A549 (cell line): ENCODE results near the gene PMFBP1. TPM values are rescaled to one million over a fixed set of nuclear protein-coding genes. Genes with fewer than 3 reads are reported as not detected.

Experiments used
- ATAC-seq, 2 experiments: fragments of 200-7000 bp in 1 of 2; fragments of >200 bp in 1 of 2; cut with Nextera tagmentation in 1 of 2; cut with Tn5 transposase in 1 of 2; 3 replicates each; pipeline versions ENCODE4 v1.8.0 to v1.9.1; 2018 to 2020; ENCODE audit warnings: mild to moderate bottlenecking in 1 of 2, moderate library complexity in 1 of 2
- CTCF ChIA-PET: fragments of 300-600 bp; sonication (Branson Sonifier 250); formaldehyde crosslinking; extraction: SDS; loops from one replicate; lab custom pipeline; 2021; ENCODE audit warnings: antibody characterized with exemption, inconsistent platforms; lab: Yijun Ruan, JAX
- POLR2A ChIA-PET: fragments of 350-600 bp; formaldehyde crosslinking; extraction: SDS; loops from one replicate; lab custom pipeline; 2021; ENCODE audit warnings: antibody characterized with exemption, inconsistent platforms; lab: Yijun Ruan, JAX
- DNase-seq, 2 experiments: peaks; one replicate each; pipeline versions ENCODE4 v3.0.0 to v3.0.0-alpha.2; 2011 to 2016; ENCODE audit warnings: low read depth in 1 of 2, low spot score in 1 of 2
- FAIRE-seq: peaks from 2 replicates; lab custom pipeline; 2011; peaks lifted over from hg19 to GRCh38; lab: Jason Lieb, UNC
- H3K27ac ChIP-seq, 2 experiments: fragments of >200 bp; sonication (Bioruptor Twin); formaldehyde crosslinking; 3 replicates each; pipeline ENCODE4 v1.5.1; 2016 to 2017
- H3K4me1 ChIP-seq: fragments of >200 bp; sonication (Bioruptor Twin); formaldehyde crosslinking; 3 replicates; pipeline ENCODE4 v1.6.1; 2016
- H3K4me2 ChIP-seq: fragments of >200 bp; sonication (Bioruptor Twin); formaldehyde crosslinking; 3 replicates; pipeline ENCODE4 v1.6.1; 2016
- H3K4me3 ChIP-seq: fragments of >200 bp; sonication (Bioruptor Twin); formaldehyde crosslinking; 3 replicates; pipeline ENCODE4 v1.5.1; 2016
- H3K9me3 ChIP-seq: fragments of >200 bp; sonication (Bioruptor Twin); formaldehyde crosslinking; 3 replicates; pipeline ENCODE4 v1.6.1; 2016
- BCL3 ChIP-seq: fragments of >200 bp; sonication (Bioruptor Twin); formaldehyde crosslinking; IDR thresholded peaks from 3 replicates; pipeline ENCODE4 v1.6.1; 2016
- CHD2 ChIP-seq: fragments of 150-350 bp; IDR thresholded peaks from 2 replicates; pipeline ENCODE4 v1.6.1; 2014; ENCODE audit warnings: low read length; ENCODE audit not compliant: partially characterized antibody
- CTCF ChIP-seq: fragments of >200 bp; sonication (Bioruptor Twin); formaldehyde crosslinking; IDR thresholded peaks from 3 replicates; pipeline ENCODE4 v1.5.1; 2016
- E2F6 ChIP-seq: IDR thresholded peaks from 2 replicates; pipeline ENCODE4 v1.6.1; 2012; ENCODE audit warnings: low read depth, borderline replicate concordance
- EHF ChIP-seq: fragments of 250-450 bp; sonication (Bioruptor Pico); IDR thresholded peaks from 2 replicates; pipeline ENCODE4 v1.5.0; 2020; ENCODE audit warnings: mild to moderate bottlenecking
- ESRRA ChIP-seq: fragments of 150-350 bp; IDR thresholded peaks from 2 replicates; pipeline ENCODE4 v1.6.1; 2014; ENCODE audit warnings: mild to moderate bottlenecking, low read length, borderline replicate concordance
- HOXB13 ChIP-seq: fragments of 250-450 bp; sonication (Bioruptor Pico); IDR thresholded peaks from 2 replicates; pipeline ENCODE4 v1.5.0; 2020; ENCODE audit warnings: low read depth, mild to moderate bottlenecking, moderate library complexity
- HOXB5 ChIP-seq: fragments of 250-450 bp; sonication (Bioruptor Pico); IDR thresholded peaks from 2 replicates; pipeline ENCODE4 v1.5.0; 2020; ENCODE audit warnings: mild to moderate bottlenecking, moderate library complexity
- JUN ChIP-seq, 2 experiments: fragments of >200 bp; sonication (Bioruptor Twin); formaldehyde crosslinking; IDR thresholded peaks; 2 replicates in 1 of 2; 3 replicates in 1 of 2; pipeline ENCODE4 v1.6.1; 2016 to 2017
- KDM1A ChIP-seq: fragments of 200-600 bp; sonication (generic); IDR thresholded peaks from 2 replicates; pipeline ENCODE4 v1.6.1; 2016; ENCODE audit warnings: low read depth, mild to moderate bottlenecking
- NPAS2 ChIP-seq: fragments of 250-450 bp; sonication (Bioruptor Pico); IDR thresholded peaks from 2 replicates; pipeline ENCODE4 v1.8.0; 2022; ENCODE audit warnings: mild to moderate bottlenecking, moderate library complexity, borderline replicate concordance
- NR3C1 ChIP-seq: fragments of >200 bp; sonication (Bioruptor Twin); formaldehyde crosslinking; IDR thresholded peaks from 3 replicates; pipeline ENCODE4 v1.6.1; 2017
- PHF8 ChIP-seq: fragments of 200-600 bp; sonication (generic); IDR thresholded peaks from 2 replicates; pipeline ENCODE4 v1.6.1; 2016; ENCODE audit warnings: low read depth, mild to moderate bottlenecking, antibody characterized with exemption, moderate library complexity, borderline replicate concordance
- POLR2A ChIP-seq: IDR thresholded peaks from 2 replicates; pipeline ENCODE4 v1.6.1; 2012; ENCODE audit warnings: mild to moderate bottlenecking, low read length
- RARB ChIP-seq: fragments of 250-450 bp; sonication (Bioruptor Pico); IDR thresholded peaks from 2 replicates; pipeline ENCODE4 v1.8.0; 2021; ENCODE audit warnings: mild to moderate bottlenecking, moderate library complexity
- RCOR1 ChIP-seq: fragments of 150-350 bp; IDR thresholded peaks from 2 replicates; pipeline ENCODE4 v1.6.1; 2014; ENCODE audit warnings: antibody characterized with exemption, low read length, low read depth
- REST ChIP-seq: fragments of 200-600 bp; sonication (generic); IDR thresholded peaks from 2 replicates; pipeline ENCODE4 v1.6.1; 2016; ENCODE audit warnings: antibody characterized with exemption, mild to moderate bottlenecking, moderate library complexity
- RNF2 ChIP-seq: fragments of 200-600 bp; sonication (generic); IDR thresholded peaks from 2 replicates; pipeline ENCODE4 v1.6.1; 2016; ENCODE audit warnings: low read depth, mild to moderate bottlenecking, antibody characterized with exemption, moderate library complexity, borderline replicate concordance
- SMC3 ChIP-seq: fragments of >200 bp; sonication (Bioruptor Twin); formaldehyde crosslinking; IDR thresholded peaks from 3 replicates; pipeline ENCODE4 v1.6.1; 2018; ENCODE audit warnings: inconsistent platforms
- TFCP2L1 ChIP-seq: fragments of 250-450 bp; sonication (Bioruptor Pico); IDR thresholded peaks from 2 replicates; pipeline ENCODE4 v1.5.0; 2021; ENCODE audit warnings: mild to moderate bottlenecking
- ZC3H11A ChIP-seq: fragments of 450-650 bp; IDR thresholded peaks from 2 replicates; pipeline ENCODE4 v1.6.1; 2014; ENCODE audit warnings: antibody characterized with exemption, mild to moderate bottlenecking
- ZFP36 ChIP-seq: fragments of 450-650 bp; IDR thresholded peaks from 2 replicates; pipeline ENCODE4 v1.6.1; 2014; ENCODE audit warnings: borderline replicate concordance; ENCODE audit not compliant: partially characterized antibody
- ZSCAN20 ChIP-seq: fragments of 250-450 bp; sonication (Bioruptor Pico); IDR thresholded peaks from 2 replicates; pipeline ENCODE4 v1.8.0; 2022; ENCODE audit warnings: mild to moderate bottlenecking, moderate library complexity
- WGBS: methylation state at CpG from one replicate; pipeline ENCODE4 v1.1.6; 2017; ENCODE audit errors: missing lambda C conversion rate; 5-methylcytosine and 5-hydroxymethylcytosine counted together
- polyA plus RNA-seq, 4 experiments: library from polyadenylated mRNA; depleted of rRNA in 3 of 4; stranded (reverse); fragments of >200 nt; fragmentation: RNase III in 1 of 4; extraction: RNeasy Plus Mini Kit Qiagen cat#74134 plus additional on column Dnase treatment in 1 of 4; gene quantifications; 2 replicates in 3 of 4; 3 replicates in 1 of 4; pipeline ENCODE4 v1.2.3, GENCODE V29; 2011 to 2017

The PMFBP1 gene
- polyA plus RNA-seq, 2 of the 4 experiments (the other 2 are of a cell fraction): 0.05 to 0.22 TPM

GRCh38 chr16:72108353-72109102 is 63.4 kb downstream of the PMFBP1 start:
- no peak for TF ChIP-seq KDM1A
- TF ChIP-seq CTCF: no peak
- TF ChIP-seq RCOR1: no peak
- TF ChIP-seq E2F6: no peak
- WGBS: 88% methylated on average over 16 of the region's 16 CpGs
- ATAC-seq (no peak), DNase-seq (no peak), FAIRE-seq (no peak)
- Histone ChIP-seq H3K9me3 (no peaks in the 10 kb centered on the region), H3K4me1 (no peaks in the 10 kb centered on the region), H3K4me2 (no peak overlapping the region), H3K4me3 (no peak overlapping the region), H3K27ac (no peak overlapping the region)
- ChIA-PET CTCF (interaction anchor here (0.6 to 1.8 kb wide), 3 partner anchors 9 to 1599 kb away, joined by 3 to 5 read pairs (median 5); no protein-coding TSS in a partner anchor), POLR2A (no interaction called here)

GRCh38 chr16:72107371-72107770 is 64.6 kb downstream of the PMFBP1 start:
- Histone ChIP-seq H3K4me2 (no peak overlapping the region), H3K27ac (no peak overlapping the region), H3K4me3 (no peak overlapping the region), H3K9me3 (no peaks in the 10 kb centered on the region), H3K4me1 (no peaks in the 10 kb centered on the region)
- no peak for DNase-seq
- ChIA-PET POLR2A (no interaction called here), CTCF (interaction anchor here (0.7 to 2.1 kb wide), 2 partner anchors 9 to 17 kb away, joined by 6 read pairs; no protein-coding TSS in a partner anchor)
- ATAC-seq: no peak
- no peak for FAIRE-seq
- TF ChIP-seq JUN (IDR thresholded peaks at IDR 0.05) (no peak), CHD2 (no peak)
- 96% methylated on average over 14 of the region's 17 CpGs for WGBS

GRCh38 chr16:72105978-72106377 is 66.0 kb downstream of the PMFBP1 start:
- no peak for DNase-seq
- Histone ChIP-seq H3K4me3 (no peak overlapping the region), H3K4me2 (no peak overlapping the region), H3K27ac (no peak overlapping the region), H3K9me3 (no peaks in the 10 kb centered on the region), H3K4me1 (no peaks in the 10 kb centered on the region)
- no peak for FAIRE-seq
- no peak for ATAC-seq
- CTCF ChIA-PET: interaction anchor here (2.1 kb wide), 1 partner anchor 19 kb away, joined by 6 read pairs; no protein-coding TSS in a partner anchor
- TF ChIP-seq ESRRA (no peak), RCOR1 (no peak), NPAS2 (no peak), SMC3 (no peak), REST (no peak), ZFP36 (no peak), RARB (CRISPR knock-in tag) (no peak), ZC3H11A (no peak), TFCP2L1 (CRISPR knock-in tag) (no peak), KDM1A (no peak), E2F6 (no peak), ZSCAN20 (CRISPR knock-in tag) (no peak), NR3C1 (no peak), PHF8 (no peak), BCL3 (no peak), HOXB13 (CRISPR knock-in tag) (no peak), EHF (CRISPR knock-in tag) (no peak), RNF2 (no peak), POLR2A (no peak), HOXB5 (CRISPR knock-in tag) (no peak)
- POLR2A ChIA-PET: no interaction called here
- 91% methylated on average over 7 of the region's 12 CpGs for WGBS
